ENCODE results near the gene NSL1.
"Not testable (repeated sequence)": the region's sequence is repeated elsewhere in the genome, so short reads cannot be mapped to it uniquely, and the experiment has no call there.

Gene NSL1

DNA sequence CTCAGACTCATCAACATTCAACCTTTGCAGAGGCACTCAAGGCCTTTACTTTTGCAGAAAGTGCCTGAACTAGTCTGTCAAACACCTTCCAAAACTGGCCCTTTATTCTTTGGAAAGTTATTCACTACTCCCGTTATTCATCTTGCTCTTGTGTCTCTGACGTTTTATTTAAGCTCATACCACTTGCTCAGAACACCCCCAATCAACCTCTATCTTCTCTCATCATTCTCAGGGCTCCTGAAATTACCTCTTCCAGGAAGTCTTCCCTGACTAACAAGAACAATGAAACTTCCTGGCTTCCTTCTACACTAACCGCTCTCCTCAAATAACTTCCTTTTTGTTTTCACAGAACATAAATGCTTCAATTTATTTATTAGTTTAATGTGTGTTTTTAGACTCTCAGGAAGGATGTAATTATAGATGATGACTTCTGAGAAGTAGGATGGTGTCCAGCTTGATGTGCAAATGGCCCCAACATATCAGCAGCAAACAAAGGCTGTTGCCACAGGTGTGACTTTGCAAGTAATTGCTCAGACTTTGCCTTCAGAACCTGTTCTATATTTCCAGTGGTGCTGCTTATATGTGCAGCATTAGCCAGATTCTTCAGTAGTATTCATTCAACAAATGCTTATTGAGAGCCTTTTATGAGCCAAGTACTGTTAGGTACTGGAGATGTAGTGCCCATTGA lies 69.2 kb downstream of the NSL1 start:
- H3K27me3 ChIP-seq (ENCODE audit: control insufficient read depth, insufficient read depth, low read length): no peaks in the 10 kb centered on the region
- H3K4me3 ChIP-seq (ENCODE audit: low read depth, low read length): no peak overlapping the region
- H3K4me1 ChIP-seq (ENCODE audit: control insufficient read depth, insufficient read depth, low read length): no peaks in the 10 kb centered on the region
- peaks cover 15% of the 10 kb centered on the region for H3K9me3 ChIP-seq (ENCODE audit: control insufficient read depth, insufficient read depth, low read depth, low read length)
- no peak overlapping the region for H3K9ac ChIP-seq (ENCODE audit: low read length)
- peaks cover 14% of the 10 kb centered on the region for H3K36me3 ChIP-seq (ENCODE audit: control insufficient read depth, insufficient read depth, low read length)
- H3K27ac ChIP-seq (ENCODE audit: low read depth, low read length): no peak overlapping the region

GRCh38 chr1:212721388-212722247 lies 70.0 kb downstream of the NSL1 start:
- Histone ChIP-seq H3K27me3 (ENCODE audit: control insufficient read depth, insufficient read depth, low read length) (no peaks in the 10 kb centered on the region), H3K4me1 (ENCODE audit: control insufficient read depth, insufficient read depth, low read length) (no peaks in the 10 kb centered on the region), H3K27ac (ENCODE audit: low read depth, low read length) (no peak overlapping the region), H3K36me3 (ENCODE audit: control insufficient read depth, insufficient read depth, low read length) (peaks cover 8% of the 10 kb centered on the region), H3K4me3 (ENCODE audit: low read depth, low read length) (no peak overlapping the region), H3K9ac (ENCODE audit: low read length) (no peak overlapping the region), H3K9me3 (ENCODE audit: control insufficient read depth, insufficient read depth, low read depth, low read length) (peaks cover 13% of the 10 kb centered on the region)

DNA sequence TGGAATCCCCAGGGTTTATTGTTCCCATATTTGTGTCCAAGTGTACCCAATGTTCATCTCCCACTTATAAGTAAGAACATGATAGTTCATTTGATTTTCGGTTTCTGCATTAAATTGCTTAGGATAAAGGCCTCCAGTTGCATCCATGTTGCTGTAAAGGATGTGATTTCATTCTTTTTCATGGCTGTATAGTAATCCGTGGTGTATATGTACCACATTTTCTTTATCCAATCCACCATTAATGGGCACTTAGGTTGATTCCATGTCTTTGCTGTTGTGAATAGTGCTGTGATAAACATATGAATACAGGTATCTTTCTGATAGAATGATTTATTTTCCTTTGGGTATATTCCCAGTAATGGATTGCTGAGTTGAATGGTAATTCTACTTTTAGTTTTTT lies 71.9 kb downstream of the NSL1 start:
- Histone ChIP-seq H3K36me3 (ENCODE audit: control insufficient read depth, insufficient read depth, low read length) (no peaks in the 10 kb centered on the region), H3K27ac (ENCODE audit: low read depth, low read length) (no peak overlapping the region), H3K27me3 (ENCODE audit: control insufficient read depth, insufficient read depth, low read length) (no peaks in the 10 kb centered on the region), H3K9ac (ENCODE audit: low read length) (no peak overlapping the region), H3K9me3 (ENCODE audit: control insufficient read depth, insufficient read depth, low read depth, low read length) (peaks cover 5% of the 10 kb centered on the region), H3K4me3 (ENCODE audit: low read depth, low read length) (no peak overlapping the region), H3K4me1 (ENCODE audit: control insufficient read depth, insufficient read depth, low read length) (no peaks in the 10 kb centered on the region)

- Histone ChIP-seq H3K27me3 (ENCODE audit: control insufficient read depth, insufficient read depth, low read length) (no peaks in the 10 kb centered on the region), H3K4me1 (ENCODE audit: control insufficient read depth, insufficient read depth, low read length) (no peaks in the 10 kb centered on the region), H3K9ac (ENCODE audit: low read length) (no peak overlapping the region), H3K9me3 (ENCODE audit: control insufficient read depth, insufficient read depth, low read depth, low read length) (peaks cover 8% of the 10 kb centered on the region), H3K36me3 (ENCODE audit: control insufficient read depth, insufficient read depth, low read length) (no peaks in the 10 kb centered on the region), H3K4me3 (ENCODE audit: low read depth, low read length) (no peak overlapping the region), H3K27ac (ENCODE audit: low read depth, low read length) (no peak overlapping the region)
Measured at GRCh38 chr1:212718499-212718898, 73.1 kb downstream of the NSL1 start.

DNA sequence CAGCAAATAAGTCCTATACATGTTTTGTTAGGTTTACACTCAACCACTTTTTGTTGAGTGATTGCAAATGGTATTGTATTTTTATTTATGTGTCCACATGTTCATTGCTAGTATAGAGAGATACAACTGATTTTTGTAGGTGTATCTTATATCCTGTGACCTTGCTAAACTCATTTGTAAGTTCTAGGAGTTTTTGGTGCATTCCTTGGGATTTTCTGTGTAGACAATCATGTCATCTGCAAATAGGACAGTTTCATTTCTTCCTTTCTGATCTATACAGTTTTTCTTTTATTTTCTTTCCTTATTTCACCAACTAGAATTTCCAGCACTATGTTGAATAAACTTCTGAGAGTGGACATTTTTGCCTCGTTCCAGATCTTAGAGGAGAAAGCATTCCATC lies 75.4 kb downstream of the NSL1 start:
- H3K36me3 ChIP-seq (ENCODE audit: control insufficient read depth, insufficient read depth, low read length): no peaks in the 10 kb centered on the region
- peaks cover 5% of the 10 kb centered on the region; the same call in 1 of the 2 replicates for H3K9me3 ChIP-seq (ENCODE audit: control insufficient read depth, insufficient read depth, low read depth, low read length)
- no peaks in the 10 kb centered on the region for H3K27me3 ChIP-seq (ENCODE audit: control insufficient read depth, insufficient read depth, low read length)
- H3K4me3 ChIP-seq (ENCODE audit: low read depth, low read length): no peak overlapping the region
- H3K4me1 ChIP-seq (ENCODE audit: control insufficient read depth, insufficient read depth, low read length): peaks cover 3% of the 10 kb centered on the region; the same call in 1 of the 2 replicates
- no peak overlapping the region for H3K9ac ChIP-seq (ENCODE audit: low read length)
- no peak overlapping the region for H3K27ac ChIP-seq (ENCODE audit: low read depth, low read length)

DNA sequence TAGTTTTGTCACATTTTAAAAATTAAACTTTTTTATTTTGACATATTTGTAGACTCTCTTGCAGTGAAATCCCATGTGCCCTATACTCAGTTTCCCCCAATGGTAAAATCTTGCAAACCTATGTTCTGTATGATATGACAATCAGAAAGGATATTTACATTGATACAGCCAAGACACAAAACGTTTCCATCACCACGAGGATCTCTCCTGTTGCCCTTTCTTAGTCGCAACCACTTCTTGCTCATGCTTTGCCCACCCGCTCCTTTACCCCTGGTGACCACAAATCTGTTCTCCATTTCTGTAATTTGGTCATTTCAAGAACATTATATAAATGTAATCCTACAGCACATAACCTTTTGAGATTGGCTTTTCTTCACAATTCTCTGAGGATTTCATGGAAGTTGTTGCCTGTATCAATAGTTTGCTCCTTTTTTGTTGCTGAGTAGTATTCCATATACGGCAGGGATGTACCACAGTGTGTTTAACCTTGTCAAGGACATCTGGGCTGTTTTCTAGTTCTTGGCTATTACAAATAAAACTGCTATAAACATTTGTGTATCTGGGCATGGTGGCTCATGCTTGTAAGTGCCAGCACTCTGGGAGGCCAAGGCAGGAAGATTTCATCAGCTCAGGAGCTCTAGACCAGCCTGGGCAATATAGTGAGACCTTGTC lies 78.0 kb downstream of the NSL1 start:
- no peak overlapping the region for H3K9ac ChIP-seq (ENCODE audit: low read length)
- peaks cover 5% of the 10 kb centered on the region; the same call in 1 of the 2 replicates for H3K9me3 ChIP-seq (ENCODE audit: control insufficient read depth, insufficient read depth, low read depth, low read length)
- no peaks in the 10 kb centered on the region for H3K27me3 ChIP-seq (ENCODE audit: control insufficient read depth, insufficient read depth, low read length)
- H3K27ac ChIP-seq (ENCODE audit: low read depth, low read length): no peak overlapping the region
- H3K4me1 ChIP-seq (ENCODE audit: control insufficient read depth, insufficient read depth, low read length): peaks cover 3% of the 10 kb centered on the region; the same call in 1 of the 2 replicates
- H3K4me3 ChIP-seq (ENCODE audit: low read depth, low read length): no peak overlapping the region
- no peaks in the 10 kb centered on the region for H3K36me3 ChIP-seq (ENCODE audit: control insufficient read depth, insufficient read depth, low read length)

DNA sequence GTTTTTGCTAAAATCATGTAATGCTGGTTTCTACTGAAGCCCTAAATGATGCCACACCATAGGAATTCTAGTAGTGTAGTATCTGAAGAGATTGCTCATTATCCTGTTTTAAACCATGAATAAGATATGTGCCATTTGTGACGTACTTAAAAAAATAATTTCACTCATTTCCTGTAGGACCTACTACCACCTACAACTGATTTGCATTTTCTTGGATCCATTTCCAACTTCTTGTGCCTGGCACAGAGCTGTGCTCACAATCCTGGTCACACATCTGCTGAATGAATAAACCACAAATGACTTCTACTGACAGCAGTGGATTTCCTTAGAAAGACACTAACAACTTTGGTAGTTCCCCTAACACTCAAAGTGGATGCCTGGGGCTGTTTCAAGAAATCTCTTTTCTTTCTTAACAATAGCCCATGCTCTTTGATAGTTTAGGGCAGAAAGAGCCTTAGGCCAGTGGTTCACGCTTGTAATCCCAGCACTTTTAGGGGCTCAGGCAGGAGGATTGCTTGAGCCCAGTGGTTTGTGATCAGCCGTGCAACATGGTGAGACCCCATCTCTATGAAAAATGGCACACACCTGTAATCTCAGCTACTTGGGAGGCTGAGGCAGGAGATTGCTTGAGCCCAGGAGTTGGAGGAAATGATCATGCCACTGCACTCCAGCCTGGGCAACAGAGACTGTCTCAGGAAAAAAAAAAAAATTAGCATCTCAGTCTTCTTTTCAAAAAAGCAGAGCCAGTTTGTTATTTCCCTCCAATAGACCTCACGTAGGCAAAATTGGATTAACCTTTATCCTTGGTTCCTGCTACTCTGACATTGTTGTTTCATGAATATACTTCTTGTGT lies 78.9 kb downstream of the NSL1 start:
- Histone ChIP-seq H3K9ac (ENCODE audit: low read length) (no peak overlapping the region), H3K9me3 (ENCODE audit: control insufficient read depth, insufficient read depth, low read depth, low read length) (peaks cover 5% of the 10 kb centered on the region; the same call in 1 of the 2 replicates), H3K4me1 (ENCODE audit: control insufficient read depth, insufficient read depth, low read length) (peaks cover 3% of the 10 kb centered on the region; the same call in 1 of the 2 replicates), H3K4me3 (ENCODE audit: low read depth, low read length) (no peak overlapping the region), H3K27ac (ENCODE audit: low read depth, low read length) (no peak overlapping the region), H3K27me3 (ENCODE audit: control insufficient read depth, insufficient read depth, low read length) (no peaks in the 10 kb centered on the region), H3K36me3 (ENCODE audit: control insufficient read depth, insufficient read depth, low read length) (no peaks in the 10 kb centered on the region)

DNA sequence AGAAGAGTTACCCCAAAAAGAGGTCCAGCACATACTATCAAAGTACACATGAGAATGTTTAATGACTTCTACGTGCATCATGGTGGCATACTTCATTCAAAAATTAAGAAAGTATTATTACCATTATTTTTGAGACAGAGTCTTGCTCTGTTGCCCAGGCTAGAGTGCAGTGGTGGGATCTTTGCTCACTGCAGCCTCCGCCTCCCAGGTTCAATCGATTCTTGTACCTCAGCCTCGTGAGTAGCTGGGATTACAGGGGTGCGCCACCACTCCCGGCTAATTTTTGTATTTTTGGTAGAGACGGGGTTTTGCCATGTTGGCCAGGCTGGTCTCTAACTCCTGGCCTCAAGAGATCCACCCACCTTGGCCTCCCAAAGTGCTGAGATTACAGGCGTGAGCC lies 79.6 kb downstream of the NSL1 start:
- H3K27me3 ChIP-seq (ENCODE audit: control insufficient read depth, insufficient read depth, low read length); H3K9me3 ChIP-seq (ENCODE audit: control insufficient read depth, insufficient read depth, low read depth, low read length); H3K4me3 ChIP-seq (ENCODE audit: low read depth, low read length); H3K36me3 ChIP-seq (ENCODE audit: control insufficient read depth, insufficient read depth, low read length); H3K9ac ChIP-seq (ENCODE audit: low read length); H3K4me1 ChIP-seq (ENCODE audit: control insufficient read depth, insufficient read depth, low read length); H3K27ac ChIP-seq (ENCODE audit: low read depth, low read length): not testable (repeated sequence)

DNA sequence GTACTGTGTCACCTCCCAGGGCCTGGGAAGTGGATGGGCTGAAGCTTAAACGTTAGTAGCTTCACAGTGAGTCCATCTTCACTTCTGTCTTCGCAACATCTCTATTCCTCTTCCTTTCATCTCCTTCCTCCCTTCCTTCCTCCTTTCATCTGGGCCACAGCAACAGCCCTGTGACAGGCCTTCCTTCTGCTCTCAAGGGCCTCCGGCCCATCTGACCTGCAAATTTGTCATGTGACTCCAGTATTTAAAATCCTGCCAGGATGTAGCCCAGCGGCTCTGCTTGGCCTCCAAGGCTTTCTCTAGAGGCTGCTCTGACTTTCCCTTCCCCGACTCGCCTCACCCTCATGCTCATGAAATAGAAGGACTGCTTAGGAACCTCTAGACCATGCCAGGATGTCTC lies 81.0 kb downstream of the NSL1 start:
- Histone ChIP-seq H3K4me1 (ENCODE audit: control insufficient read depth, insufficient read depth, low read length) (peaks cover 3% of the 10 kb centered on the region; the same call in 1 of the 2 replicates), H3K36me3 (ENCODE audit: control insufficient read depth, insufficient read depth, low read length) (no peaks in the 10 kb centered on the region), H3K27ac (ENCODE audit: low read depth, low read length) (no peak overlapping the region), H3K27me3 (ENCODE audit: control insufficient read depth, insufficient read depth, low read length) (no peaks in the 10 kb centered on the region), H3K9me3 (ENCODE audit: control insufficient read depth, insufficient read depth, low read depth, low read length) (peaks cover 5% of the 10 kb centered on the region; the same call in 1 of the 2 replicates), H3K9ac (ENCODE audit: low read length) (no peak overlapping the region), H3K4me3 (ENCODE audit: low read depth, low read length) (no peak overlapping the region)

GRCh38 chr1:212703991-212704564 lies 87.5 kb downstream of the NSL1 start:
- no peaks in the 10 kb centered on the region for H3K36me3 ChIP-seq (ENCODE audit: control insufficient read depth, insufficient read depth, low read length)
- H3K27me3 ChIP-seq (ENCODE audit: control insufficient read depth, insufficient read depth, low read length): peaks cover 52% of the 10 kb centered on the region
- H3K4me1 ChIP-seq (ENCODE audit: control insufficient read depth, insufficient read depth, low read length): 0 out of 2 replicates have a peak, but pooled peaks cover 8% of the 10 kb centered on the region
- H3K27ac ChIP-seq (ENCODE audit: low read depth, low read length): no peak overlapping the region
- no peaks in the 10 kb centered on the region for H3K9me3 ChIP-seq (ENCODE audit: control insufficient read depth, insufficient read depth, low read depth, low read length)
- no peak overlapping the region for H3K4me3 ChIP-seq (ENCODE audit: low read depth, low read length)
- no peak overlapping the region for H3K9ac ChIP-seq (ENCODE audit: low read length)
